Neural cell (in vitro differentiated cells): Measurements from ENCODE around the gene S100A8.

Source experiments
- EZH2 ChIP-seq: fragments of 200-600, 300-800 bp; shearing (Covaris generic), sonication (generic); IDR thresholded peaks from 2 replicates; pipeline ENCODE4 v1.6.1; 2014; ENCODE audit warnings: antibody characterized with exemption, low read length, borderline replicate concordance, mild to moderate bottlenecking; ENCODE audit not compliant: insufficient read depth, poor library complexity, severe bottlenecking
- MXI1 ChIP-seq: fragments of 450-650 bp; conservative IDR thresholded peaks from 2 replicates; pipeline ENCODE4 v1.6.1; 2014; ENCODE audit warnings: antibody characterized with exemption, mild to moderate bottlenecking; ENCODE audit not compliant: poor library complexity, severe bottlenecking
- POLR2AphosphoS5 ChIP-seq: IDR thresholded peaks from 2 replicates; pipeline ENCODE4 v1.6.1; 2012
- RAD21 ChIP-seq: fragments of 450-650 bp; conservative IDR thresholded peaks from 2 replicates; pipeline ENCODE4 v1.6.1; 2014; ENCODE audit warnings: antibody characterized with exemption, mild to moderate bottlenecking, moderate library complexity
- TAF1 ChIP-seq: IDR thresholded peaks from 2 replicates; pipeline ENCODE4 v1.6.1; 2012; ENCODE audit warnings: low read depth
- TF ChIP-seq, protein P1 (sequence below): fragments of 450-650 bp; IDR thresholded peaks from 2 replicates; pipeline ENCODE4 v1.5.1; 2014; ENCODE audit warnings: antibody characterized with exemption, mild to moderate bottlenecking, moderate library complexity; ENCODE audit not compliant: poor library complexity, severe bottlenecking

DNA sequence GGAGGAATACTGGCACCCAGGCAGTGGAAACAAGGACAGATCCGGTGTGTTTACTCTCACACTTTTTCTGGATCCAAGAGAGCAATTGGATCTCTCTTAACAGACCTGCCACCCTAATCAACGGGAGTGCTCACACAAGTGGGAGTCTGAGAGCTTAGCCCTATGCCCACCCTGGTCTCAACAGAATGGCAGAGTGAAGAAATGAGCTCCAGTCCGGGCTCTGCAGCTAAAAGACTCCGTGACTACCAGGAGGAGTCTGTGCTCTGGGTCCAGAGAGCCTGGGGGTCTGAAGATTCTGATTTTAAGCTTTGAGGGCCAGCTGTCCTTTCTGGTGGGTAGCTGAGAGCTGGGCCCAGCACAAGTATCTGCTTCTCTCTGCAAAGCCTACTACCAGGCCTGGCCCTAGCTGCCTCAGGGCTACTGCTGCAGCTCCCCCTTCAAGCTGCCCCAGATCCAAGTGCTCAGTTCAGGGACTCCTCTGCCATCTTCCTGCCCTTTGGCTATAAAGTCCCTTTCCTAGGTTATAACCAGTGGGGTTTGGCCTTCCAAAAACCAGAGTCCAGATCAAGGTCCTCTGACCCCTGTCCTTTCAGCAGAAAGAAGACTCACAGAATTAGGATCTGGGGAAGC, 29.3 kb downstream of the S100A8 start:
- no peak for TF ChIP-seq RAD21
- no peak for TF ChIP-seq POLR2AphosphoS5
- TF ChIP-seq, protein P1, sequence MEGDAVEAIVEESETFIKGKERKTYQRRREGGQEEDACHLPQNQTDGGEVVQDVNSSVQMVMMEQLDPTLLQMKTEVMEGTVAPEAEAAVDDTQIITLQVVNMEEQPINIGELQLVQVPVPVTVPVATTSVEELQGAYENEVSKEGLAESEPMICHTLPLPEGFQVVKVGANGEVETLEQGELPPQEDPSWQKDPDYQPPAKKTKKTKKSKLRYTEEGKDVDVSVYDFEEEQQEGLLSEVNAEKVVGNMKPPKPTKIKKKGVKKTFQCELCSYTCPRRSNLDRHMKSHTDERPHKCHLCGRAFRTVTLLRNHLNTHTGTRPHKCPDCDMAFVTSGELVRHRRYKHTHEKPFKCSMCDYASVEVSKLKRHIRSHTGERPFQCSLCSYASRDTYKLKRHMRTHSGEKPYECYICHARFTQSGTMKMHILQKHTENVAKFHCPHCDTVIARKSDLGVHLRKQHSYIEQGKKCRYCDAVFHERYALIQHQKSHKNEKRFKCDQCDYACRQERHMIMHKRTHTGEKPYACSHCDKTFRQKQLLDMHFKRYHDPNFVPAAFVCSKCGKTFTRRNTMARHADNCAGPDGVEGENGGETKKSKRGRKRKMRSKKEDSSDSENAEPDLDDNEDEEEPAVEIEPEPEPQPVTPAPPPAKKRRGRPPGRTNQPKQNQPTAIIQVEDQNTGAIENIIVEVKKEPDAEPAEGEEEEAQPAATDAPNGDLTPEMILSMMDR: no peak
- TF ChIP-seq TAF1: no peak
- TF ChIP-seq EZH2: no peak
- TF ChIP-seq MXI1: no peak
